SK-N-SH treated with all-trans-retinoic acid at 6 μM for 48 hours (cell line): ENCODE measurements around the gene FAM217A.

ENCODE experiments used
- ATAC-seq: fragments of 200-7000 bp; cut with Tn5 transposase; 3 replicates; pipeline ENCODE4 v1.9.1; 2020; ENCODE audit warnings: mild to moderate bottlenecking, moderate library complexity
- ARNTL ChIP-seq: fragments of 450-650 bp; formaldehyde crosslinking; IDR thresholded peaks from 2 replicates; pipeline ENCODE4 v1.5.0; 2020; ENCODE audit warnings: low read depth, mild to moderate bottlenecking, moderate library complexity, borderline replicate concordance
- BACH2 ChIP-seq: fragments of 250-450 bp; sonication (Bioruptor Pico); IDR thresholded peaks from 2 replicates; pipeline ENCODE4 v1.9.0; 2021; ENCODE audit warnings: mild to moderate bottlenecking, borderline replicate concordance
- CSDC2 ChIP-seq: fragments of 250-450 bp; sonication (Bioruptor Pico); IDR thresholded peaks from 2 replicates; pipeline ENCODE4 v1.5.0; 2020; ENCODE audit warnings: mild to moderate bottlenecking, moderate library complexity
- ESRRG ChIP-seq: fragments of 250-450 bp; sonication (Bioruptor Pico); IDR thresholded peaks from 2 replicates; pipeline ENCODE4 v1.6.1; 2021; ENCODE audit warnings: mild to moderate bottlenecking
- ISL1 ChIP-seq: fragments of 250-450 bp; sonication (Bioruptor Pico); IDR thresholded peaks from 2 replicates; pipeline ENCODE4 v2.1.2; 2022; ENCODE audit warnings: mild to moderate bottlenecking, moderate library complexity
- PPARA ChIP-seq: fragments of 250-450 bp; sonication (Bioruptor Pico); IDR thresholded peaks from 2 replicates; pipeline ENCODE4 v1.5.0; 2020; ENCODE audit warnings: mild to moderate bottlenecking, borderline replicate concordance
- RARB ChIP-seq: fragments of 250-450 bp; sonication (Bioruptor Pico); IDR thresholded peaks from 2 replicates; pipeline ENCODE4 v1.8.0; 2021; ENCODE audit warnings: mild to moderate bottlenecking, moderate library complexity
- TCF4 ChIP-seq: fragments of 250-450 bp; sonication (Bioruptor Pico); IDR thresholded peaks from 2 replicates; pipeline ENCODE4 v1.8.0; 2021; ENCODE audit warnings: mild to moderate bottlenecking, moderate library complexity, borderline replicate concordance
- TOX ChIP-seq: fragments of 250-450 bp; sonication (Bioruptor Pico); IDR thresholded peaks from 2 replicates; pipeline ENCODE4 v1.8.0; 2021; ENCODE audit warnings: mild to moderate bottlenecking, moderate library complexity, borderline replicate concordance
- ZC3H10 ChIP-seq: fragments of 250-450 bp; sonication (Bioruptor Pico); IDR thresholded peaks from 2 replicates; pipeline ENCODE4 v1.5.1; 2021; ENCODE audit warnings: mild to moderate bottlenecking, moderate library complexity
- ZFP3 ChIP-seq: fragments of 250-450 bp; sonication (Bioruptor Pico); IDR thresholded peaks from 2 replicates; pipeline ENCODE4 v1.5.0; 2020; ENCODE audit warnings: mild to moderate bottlenecking, moderate library complexity
- ZFP30 ChIP-seq: fragments of 450-650 bp; formaldehyde crosslinking; IDR thresholded peaks from 2 replicates; pipeline ENCODE4 v1.5.0; 2022; ENCODE audit warnings: mild to moderate bottlenecking, moderate library complexity
- ZNF565 ChIP-seq: fragments of 450-650 bp; formaldehyde crosslinking; conservative IDR thresholded peaks from 2 replicates; pipeline ENCODE4 v1.5.0; 2020; ENCODE audit warnings: low read depth, mild to moderate bottlenecking, moderate library complexity
- ZNF70 ChIP-seq: fragments of 450-650 bp; formaldehyde crosslinking; IDR thresholded peaks from 2 replicates; pipeline ENCODE4 v1.5.0; 2020; ENCODE audit warnings: mild to moderate bottlenecking, moderate library complexity
- ZNF8 ChIP-seq: fragments of 450-650 bp; formaldehyde crosslinking; IDR thresholded peaks from 2 replicates; pipeline ENCODE4 v1.5.0; 2020; ENCODE audit warnings: mild to moderate bottlenecking, moderate library complexity
- TF ChIP-seq, protein P1 (sequence below): fragments of 250-450 bp; sonication (Bioruptor Pico); IDR thresholded peaks from 2 replicates; pipeline ENCODE4 v1.5.1; 2021; ENCODE audit warnings: mild to moderate bottlenecking, moderate library complexity
- TF ChIP-seq, protein P2 (sequence below): fragments of 250-450 bp; sonication (Bioruptor Pico); IDR thresholded peaks from 2 replicates; pipeline ENCODE4 v1.5.1; 2020; ENCODE audit warnings: low read depth, mild to moderate bottlenecking, moderate library complexity
- TF ChIP-seq, protein P3 (sequence below): fragments of 250-450 bp; sonication (Bioruptor Pico); IDR thresholded peaks from 2 replicates; pipeline ENCODE4 v1.8.0; 2020; ENCODE audit warnings: mild to moderate bottlenecking, moderate library complexity, borderline replicate concordance
- TF ChIP-seq, protein P4 (sequence below): fragments of 250-450 bp; sonication (Bioruptor Pico); IDR thresholded peaks from 2 replicates; pipeline ENCODE4 v1.8.0; 2021; ENCODE audit warnings: low read depth, mild to moderate bottlenecking, moderate library complexity, borderline replicate concordance
- TF ChIP-seq, protein P5 (sequence below): fragments of 250-450 bp; sonication (Bioruptor Pico); IDR thresholded peaks from 2 replicates; pipeline ENCODE4 v1.5.0; 2020; ENCODE audit warnings: mild to moderate bottlenecking, moderate library complexity

FAM217A gene

DNA sequence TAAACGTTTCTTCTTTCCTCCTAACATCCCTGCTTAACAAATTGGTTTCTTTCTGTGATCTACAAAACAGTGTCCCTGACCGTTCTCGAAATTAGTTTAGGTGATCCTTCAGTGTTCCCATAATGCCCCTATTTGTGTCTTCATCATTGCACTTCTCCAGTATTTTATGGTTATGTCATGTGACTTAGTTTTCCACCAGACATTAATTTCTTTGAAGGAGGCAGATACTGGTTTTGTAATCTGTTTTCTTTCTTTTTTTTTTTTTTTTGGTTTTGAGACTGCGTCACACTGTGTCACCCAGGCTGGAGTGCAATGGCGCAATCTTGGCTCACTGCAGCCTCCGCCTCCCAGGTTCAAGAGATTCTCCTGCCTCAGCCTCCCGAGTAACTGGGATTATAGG is 49.2 kb downstream of the FAM217A start:
- ATAC-seq, result no peak
- TF ChIP-seq, protein P1, sequence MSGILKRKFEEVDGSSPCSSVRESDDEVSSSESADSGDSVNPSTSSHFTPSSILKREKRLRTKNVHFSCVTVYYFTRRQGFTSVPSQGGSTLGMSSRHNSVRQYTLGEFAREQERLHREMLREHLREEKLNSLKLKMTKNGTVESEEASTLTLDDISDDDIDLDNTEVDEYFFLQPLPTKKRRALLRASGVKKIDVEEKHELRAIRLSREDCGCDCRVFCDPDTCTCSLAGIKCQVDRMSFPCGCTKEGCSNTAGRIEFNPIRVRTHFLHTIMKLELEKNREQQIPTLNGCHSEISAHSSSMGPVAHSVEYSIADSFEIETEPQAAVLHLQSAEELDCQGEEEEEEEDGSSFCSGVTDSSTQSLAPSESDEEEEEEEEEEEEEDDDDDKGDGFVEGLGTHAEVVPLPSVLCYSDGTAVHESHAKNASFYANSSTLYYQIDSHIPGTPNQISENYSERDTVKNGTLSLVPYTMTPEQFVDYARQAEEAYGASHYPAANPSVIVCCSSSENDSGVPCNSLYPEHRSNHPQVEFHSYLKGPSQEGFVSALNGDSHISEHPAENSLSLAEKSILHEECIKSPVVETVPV (CRISPR knock-in tag), result no peak
- TF ChIP-seq ARNTL (CRISPR knock-in tag) (no peak), RARB (no peak), ZFP3 (CRISPR knock-in tag) (no peak), ZC3H10 (no peak), CSDC2 (CRISPR knock-in tag) (no peak), TOX (CRISPR knock-in tag) (no peak), ZFP30 (CRISPR knock-in tag) (no peak), BACH2 (CRISPR knock-in tag) (no peak), ESRRG (CRISPR knock-in tag) (no peak), ISL1 (CRISPR knock-in tag) (no peak), ZNF70 (CRISPR knock-in tag) (no peak), PPARA (CRISPR knock-in tag) (no peak), TCF4 (no peak)
- TF ChIP-seq, protein P2, sequence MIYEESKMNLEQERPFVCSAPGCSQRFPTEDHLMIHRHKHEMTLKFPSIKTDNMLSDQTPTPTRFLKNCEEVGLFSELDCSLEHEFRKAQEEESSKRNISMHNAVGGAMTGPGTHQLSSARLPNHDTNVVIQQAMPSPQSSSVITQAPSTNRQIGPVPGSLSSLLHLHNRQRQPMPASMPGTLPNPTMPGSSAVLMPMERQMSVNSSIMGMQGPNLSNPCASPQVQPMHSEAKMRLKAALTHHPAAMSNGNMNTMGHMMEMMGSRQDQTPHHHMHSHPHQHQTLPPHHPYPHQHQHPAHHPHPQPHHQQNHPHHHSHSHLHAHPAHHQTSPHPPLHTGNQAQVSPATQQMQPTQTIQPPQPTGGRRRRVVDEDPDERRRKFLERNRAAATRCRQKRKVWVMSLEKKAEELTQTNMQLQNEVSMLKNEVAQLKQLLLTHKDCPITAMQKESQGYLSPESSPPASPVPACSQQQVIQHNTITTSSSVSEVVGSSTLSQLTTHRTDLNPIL (CRISPR knock-in tag), result no peak
- TF ChIP-seq, protein P3, sequence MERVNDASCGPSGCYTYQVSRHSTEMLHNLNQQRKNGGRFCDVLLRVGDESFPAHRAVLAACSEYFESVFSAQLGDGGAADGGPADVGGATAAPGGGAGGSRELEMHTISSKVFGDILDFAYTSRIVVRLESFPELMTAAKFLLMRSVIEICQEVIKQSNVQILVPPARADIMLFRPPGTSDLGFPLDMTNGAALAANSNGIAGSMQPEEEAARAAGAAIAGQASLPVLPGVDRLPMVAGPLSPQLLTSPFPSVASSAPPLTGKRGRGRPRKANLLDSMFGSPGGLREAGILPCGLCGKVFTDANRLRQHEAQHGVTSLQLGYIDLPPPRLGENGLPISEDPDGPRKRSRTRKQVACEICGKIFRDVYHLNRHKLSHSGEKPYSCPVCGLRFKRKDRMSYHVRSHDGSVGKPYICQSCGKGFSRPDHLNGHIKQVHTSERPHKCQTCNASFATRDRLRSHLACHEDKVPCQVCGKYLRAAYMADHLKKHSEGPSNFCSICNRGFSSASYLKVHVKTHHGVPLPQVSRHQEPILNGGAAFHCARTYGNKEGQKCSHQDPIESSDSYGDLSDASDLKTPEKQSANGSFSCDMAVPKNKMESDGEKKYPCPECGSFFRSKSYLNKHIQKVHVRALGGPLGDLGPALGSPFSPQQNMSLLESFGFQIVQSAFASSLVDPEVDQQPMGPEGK (CRISPR knock-in tag), result no peak
- TF ChIP-seq, protein P4, sequence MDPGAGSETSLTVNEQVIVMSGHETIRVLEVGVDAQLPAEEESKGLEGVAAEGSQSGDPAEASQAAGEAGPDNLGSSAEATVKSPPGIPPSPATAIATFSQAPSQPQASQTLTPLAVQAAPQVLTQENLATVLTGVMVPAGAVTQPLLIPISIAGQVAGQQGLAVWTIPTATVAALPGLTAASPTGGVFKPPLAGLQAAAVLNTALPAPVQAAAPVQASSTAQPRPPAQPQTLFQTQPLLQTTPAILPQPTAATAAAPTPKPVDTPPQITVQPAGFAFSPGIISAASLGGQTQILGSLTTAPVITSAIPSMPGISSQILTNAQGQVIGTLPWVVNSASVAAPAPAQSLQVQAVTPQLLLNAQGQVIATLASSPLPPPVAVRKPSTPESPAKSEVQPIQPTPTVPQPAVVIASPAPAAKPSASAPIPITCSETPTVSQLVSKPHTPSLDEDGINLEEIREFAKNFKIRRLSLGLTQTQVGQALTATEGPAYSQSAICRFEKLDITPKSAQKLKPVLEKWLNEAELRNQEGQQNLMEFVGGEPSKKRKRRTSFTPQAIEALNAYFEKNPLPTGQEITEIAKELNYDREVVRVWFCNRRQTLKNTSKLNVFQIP, result no peak

DNA sequence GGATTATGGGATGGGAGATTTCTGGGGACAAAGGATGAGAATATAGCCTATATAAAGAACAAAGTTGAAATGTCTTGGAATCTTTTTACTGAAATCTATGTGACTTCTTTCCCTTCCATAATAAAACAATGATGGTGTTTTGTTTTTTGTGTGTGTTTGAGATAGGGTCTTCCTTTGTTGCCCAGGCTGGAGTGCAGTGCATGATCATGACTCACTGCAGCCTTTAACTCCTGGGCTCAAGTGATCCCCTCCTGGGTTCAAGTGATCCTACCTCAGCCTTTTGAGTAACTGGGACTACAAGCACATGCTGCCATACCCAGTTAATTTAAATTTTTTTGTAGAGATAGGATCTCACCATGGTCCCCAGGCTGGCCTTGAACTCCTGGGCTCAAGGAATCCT is 50.9 kb downstream of the FAM217A start:
- TF ChIP-seq ZNF8, result no peak
- TF ChIP-seq, protein P2 (CRISPR knock-in tag), result no peak
- TF ChIP-seq ISL1 (CRISPR knock-in tag), result no peak
- TF ChIP-seq ESRRG (CRISPR knock-in tag), result no peak
- no peak for TF ChIP-seq TCF4
- TF ChIP-seq, protein P1 (CRISPR knock-in tag), result no peak
- TF ChIP-seq RARB, result no peak
- TF ChIP-seq ZNF70 (CRISPR knock-in tag), result no peak
- no peak for TF ChIP-seq CSDC2 (CRISPR knock-in tag)
- no peak for TF ChIP-seq BACH2 (CRISPR knock-in tag)
- no peak for TF ChIP-seq TOX (CRISPR knock-in tag)
- TF ChIP-seq ZFP30 (CRISPR knock-in tag), result no peak
- no peak for TF ChIP-seq ZC3H10
- TF ChIP-seq, protein P5, sequence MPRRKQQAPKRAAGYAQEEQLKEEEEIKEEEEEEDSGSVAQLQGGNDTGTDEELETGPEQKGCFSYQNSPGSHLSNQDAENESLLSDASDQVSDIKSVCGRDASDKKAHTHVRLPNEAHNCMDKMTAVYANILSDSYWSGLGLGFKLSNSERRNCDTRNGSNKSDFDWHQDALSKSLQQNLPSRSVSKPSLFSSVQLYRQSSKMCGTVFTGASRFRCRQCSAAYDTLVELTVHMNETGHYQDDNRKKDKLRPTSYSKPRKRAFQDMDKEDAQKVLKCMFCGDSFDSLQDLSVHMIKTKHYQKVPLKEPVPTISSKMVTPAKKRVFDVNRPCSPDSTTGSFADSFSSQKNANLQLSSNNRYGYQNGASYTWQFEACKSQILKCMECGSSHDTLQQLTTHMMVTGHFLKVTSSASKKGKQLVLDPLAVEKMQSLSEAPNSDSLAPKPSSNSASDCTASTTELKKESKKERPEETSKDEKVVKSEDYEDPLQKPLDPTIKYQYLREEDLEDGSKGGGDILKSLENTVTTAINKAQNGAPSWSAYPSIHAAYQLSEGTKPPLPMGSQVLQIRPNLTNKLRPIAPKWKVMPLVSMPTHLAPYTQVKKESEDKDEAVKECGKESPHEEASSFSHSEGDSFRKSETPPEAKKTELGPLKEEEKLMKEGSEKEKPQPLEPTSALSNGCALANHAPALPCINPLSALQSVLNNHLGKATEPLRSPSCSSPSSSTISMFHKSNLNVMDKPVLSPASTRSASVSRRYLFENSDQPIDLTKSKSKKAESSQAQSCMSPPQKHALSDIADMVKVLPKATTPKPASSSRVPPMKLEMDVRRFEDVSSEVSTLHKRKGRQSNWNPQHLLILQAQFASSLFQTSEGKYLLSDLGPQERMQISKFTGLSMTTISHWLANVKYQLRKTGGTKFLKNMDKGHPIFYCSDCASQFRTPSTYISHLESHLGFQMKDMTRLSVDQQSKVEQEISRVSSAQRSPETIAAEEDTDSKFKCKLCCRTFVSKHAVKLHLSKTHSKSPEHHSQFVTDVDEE (CRISPR knock-in tag), result no peak
- TF ChIP-seq, protein P3 (CRISPR knock-in tag), result no peak
- TF ChIP-seq ZNF565 (CRISPR knock-in tag), result no peak
- TF ChIP-seq PPARA (CRISPR knock-in tag), result no peak
- TF ChIP-seq, all 23 proteins: peak for 0
- no peak for ATAC-seq
